NCI-H526 (cell line): ENCODE measurements around the gene FYTTD1.

Source experiments
- DNase-seq, 2 experiments: peaks; one replicate each; lab custom pipeline; 2025; lab: John Stamatoyannopoulos, UW

The FYTTD1 gene

DNA sequence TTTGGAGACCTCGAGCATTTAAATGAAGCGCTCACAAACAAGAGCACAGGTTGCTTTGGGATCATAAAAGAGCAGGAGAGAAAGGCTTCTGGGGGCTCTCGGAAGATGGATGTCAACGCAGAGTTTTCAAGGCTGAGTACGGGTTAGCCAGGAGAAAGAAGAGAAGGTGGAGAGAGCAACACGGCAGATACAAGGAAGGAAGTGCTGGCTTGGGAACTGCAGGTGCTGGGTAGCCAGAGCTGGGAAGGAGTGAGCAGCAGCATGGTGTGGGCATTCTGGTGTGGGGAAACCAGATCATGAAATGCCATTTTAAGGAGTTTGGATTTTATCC, 12.4 kb upstream of the FYTTD1 start:
- peak in 1 of 2 experiments; percentile 56 for DNase-seq

DNA sequence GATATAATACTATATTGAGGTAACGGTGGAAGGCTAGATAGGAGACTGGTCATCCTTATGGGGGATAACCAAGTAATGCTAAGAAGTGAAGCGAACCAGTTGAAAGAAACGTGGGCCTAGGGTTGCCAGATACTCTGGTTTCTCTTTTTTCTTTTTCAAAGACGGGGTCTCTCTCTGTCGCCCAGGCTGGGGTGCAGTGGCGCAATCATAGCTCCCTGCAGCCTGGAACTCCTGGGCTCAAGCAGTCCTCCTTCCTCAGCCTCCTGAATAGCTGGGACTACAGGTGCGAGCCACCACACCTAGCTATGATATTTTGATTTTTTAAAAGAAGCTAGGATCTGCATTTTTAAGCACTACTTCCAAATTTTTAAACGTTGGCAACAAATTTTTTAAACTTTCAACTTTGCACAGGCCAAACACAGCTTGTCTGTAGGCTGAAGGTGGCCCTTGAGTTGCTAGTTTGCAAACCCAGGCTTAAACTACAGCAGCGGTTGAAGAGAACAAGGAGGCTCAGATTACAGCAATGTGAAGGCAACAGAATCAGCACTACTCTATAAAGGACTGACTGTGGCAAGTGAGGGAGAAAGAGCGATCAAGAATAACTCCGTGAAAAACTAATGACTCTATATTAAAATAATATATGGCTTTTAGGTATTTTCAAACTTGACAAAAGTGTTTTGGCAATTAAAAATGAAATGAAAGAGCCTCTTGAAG, 11.8 kb upstream of the FYTTD1 start:
- no peak for DNase-seq

DNA sequence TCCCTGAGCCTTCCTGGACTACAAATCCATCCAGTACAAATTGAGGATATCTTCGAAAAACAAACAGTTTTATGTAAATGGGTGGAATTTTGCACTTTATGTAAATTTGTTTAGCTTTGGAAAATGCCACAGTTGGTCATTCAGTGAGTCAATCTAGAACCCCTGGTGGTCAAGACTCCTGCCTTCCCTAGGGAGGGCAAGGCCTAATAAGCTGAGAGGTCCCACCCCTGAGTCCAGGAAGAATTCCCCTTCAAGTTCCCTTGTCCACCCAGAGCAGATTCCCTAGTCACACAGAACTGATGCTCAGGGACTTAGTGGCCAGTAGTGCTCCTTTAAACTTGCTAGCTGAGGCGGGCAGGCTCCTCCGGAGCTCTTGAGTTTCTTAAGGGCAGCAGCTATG, 6.9 kb upstream of the FYTTD1 start:
- DNase-seq, result no peak

DNA sequence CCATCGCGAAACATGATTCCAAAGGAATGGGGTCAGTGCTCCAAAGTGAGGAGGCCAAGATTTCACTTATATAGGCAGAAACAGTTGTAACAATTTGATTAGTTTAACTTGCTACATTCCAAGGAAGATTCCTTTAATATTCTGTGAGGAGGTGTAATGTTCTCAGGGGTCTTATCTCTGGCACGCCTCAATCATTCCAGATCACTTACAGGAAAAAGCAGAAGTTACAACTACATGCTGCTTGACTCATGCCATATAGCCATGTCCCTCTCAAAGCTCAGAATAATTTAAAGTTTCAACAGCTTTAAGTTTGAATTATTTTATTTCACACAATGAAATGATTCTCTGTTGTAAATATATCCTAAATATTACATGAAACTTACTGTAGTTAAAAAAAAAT, 3.5 kb upstream of the FYTTD1 start:
- no peak for DNase-seq

DNA sequence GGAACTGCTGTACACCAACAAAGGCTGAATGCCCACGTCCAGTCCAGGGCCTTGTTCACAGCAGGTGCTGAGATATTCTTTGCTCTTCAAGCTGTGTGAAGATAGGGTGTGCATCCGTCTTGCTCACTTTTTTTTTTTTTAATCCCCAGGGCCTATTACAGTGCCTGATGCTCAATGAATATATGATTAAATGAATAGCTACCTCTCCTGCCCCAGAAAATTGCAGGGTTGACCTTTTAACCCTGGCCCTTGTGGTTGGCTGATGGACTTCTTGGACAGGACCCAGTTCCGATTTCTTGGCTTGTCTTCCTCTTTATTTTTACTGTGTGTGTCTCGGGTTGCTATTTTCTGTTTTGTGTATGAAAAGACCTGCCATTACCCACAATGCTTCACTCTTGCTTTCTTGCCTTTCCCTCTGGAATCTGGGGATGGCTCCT, 2.9 kb upstream of the FYTTD1 start:
- no peak for DNase-seq

DNA sequence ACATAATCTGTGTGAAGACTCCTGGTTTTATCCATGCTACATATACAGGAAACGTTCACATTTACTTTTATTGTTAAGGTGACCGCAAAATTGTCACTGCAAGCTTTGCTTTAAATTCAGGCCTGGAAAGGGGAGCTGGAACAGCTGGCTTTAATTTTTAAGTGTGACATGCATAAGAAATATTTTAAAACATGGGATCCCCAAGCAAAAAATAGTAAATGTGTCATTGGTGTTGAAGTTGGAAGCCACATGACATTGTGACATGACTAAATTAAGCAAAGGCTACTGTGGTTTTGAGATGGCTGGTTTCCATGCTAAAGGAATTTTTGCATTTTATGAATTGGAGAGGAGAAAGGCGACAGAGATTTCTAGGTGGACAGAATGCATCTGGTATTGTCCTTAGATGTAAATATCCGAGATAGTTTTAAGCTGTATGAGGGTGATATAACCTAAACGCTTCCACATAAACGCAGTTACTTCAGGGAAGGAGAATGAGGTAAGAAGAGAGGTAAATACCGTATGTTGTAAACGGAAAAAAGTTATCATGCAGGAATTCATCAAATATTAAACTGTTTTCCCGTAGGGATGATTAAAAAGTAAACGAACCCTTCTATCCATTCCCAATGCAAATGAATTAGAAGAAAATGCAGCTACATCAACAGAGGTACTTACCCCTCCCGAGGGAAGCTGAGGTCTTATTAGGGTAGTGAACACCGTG, 927 bp upstream of the FYTTD1 start:
- peak in 1 of 2 experiments; percentile 31 for DNase-seq

DNA sequence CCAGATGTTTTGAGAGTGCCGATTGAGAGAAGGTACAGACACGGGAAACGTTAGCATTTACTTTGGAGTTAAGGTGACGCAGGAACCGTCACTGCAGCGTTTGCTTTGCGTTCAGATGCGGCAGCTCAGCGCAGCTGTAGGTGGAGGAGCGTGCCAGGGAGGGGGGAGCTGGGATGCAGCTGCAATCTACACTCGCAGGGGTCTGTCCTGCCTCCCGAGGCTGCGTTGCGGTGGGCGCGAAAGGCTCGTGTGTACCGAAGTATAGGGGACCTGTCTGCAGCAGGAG, 425 bp upstream of the FYTTD1 start:
- peak; percentile 90 to 92 for DNase-seq

DNA sequence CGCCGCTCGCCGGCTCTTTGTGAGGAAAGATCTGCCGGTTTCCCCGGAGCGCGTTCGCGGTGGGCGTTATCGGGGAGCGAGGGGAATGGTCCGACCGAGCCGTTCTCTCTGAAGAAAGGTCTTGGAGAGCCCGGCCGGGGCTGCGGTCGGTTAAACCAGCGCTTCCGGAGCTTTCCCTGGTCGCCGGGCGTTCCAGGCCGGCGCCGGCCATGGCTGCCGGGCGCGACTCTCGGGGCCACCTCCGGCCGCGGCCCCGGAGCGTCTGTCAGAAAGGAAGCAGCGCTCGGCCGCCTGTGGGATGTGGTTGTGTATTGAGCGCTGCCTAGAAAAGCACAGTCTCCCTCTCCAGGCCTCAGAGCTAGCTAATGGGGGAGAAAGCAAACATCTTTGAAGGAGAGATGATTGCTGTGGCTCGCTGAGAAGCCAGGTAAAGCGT, 731 bp downstream of the FYTTD1 start:
- peak; percentile 63 to 84 for DNase-seq

DNA sequence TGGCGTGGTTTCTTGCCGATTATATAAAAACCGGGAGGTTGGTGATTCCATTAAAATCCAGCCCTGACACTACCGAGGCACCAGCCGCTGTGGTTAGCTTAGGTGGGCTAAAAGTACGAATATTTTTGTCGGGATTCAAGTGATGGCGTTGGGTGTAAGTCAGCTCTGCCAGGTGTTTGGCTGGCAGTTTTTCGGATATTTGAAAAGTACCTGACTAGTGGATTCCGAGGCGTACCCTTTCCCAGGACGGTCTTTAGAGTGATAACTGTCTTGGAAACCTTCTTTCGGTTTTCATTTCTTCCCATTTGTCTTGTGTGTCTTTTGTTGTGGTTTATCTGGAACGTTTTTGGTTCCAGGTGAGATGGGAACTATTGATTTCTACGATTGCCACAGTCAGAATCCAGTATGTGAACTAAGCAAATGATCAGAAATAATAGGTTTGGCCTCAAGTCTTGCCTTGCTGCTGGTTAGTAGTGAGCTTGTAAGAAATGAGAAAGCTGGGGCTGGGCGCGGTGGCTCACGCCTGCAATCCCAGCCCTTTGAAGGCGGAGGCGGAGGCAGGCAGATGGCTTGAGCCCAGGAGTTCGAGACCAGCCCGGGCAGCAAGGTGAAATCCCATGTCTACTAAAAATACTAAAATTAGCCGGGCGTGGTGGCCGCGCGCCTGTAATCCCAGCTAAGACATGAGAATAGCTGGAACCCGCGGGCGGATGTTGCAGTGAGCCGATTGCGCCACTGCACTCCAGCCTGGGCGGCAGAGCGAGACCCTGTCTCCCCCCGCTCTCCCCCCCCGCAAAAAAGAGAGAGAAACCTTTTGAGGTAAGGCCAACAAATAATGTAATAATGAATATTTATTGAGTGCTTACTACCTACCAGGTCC, 1.4 kb downstream of the FYTTD1 start:
- DNase-seq, result peak; percentile 43 to 61

DNA sequence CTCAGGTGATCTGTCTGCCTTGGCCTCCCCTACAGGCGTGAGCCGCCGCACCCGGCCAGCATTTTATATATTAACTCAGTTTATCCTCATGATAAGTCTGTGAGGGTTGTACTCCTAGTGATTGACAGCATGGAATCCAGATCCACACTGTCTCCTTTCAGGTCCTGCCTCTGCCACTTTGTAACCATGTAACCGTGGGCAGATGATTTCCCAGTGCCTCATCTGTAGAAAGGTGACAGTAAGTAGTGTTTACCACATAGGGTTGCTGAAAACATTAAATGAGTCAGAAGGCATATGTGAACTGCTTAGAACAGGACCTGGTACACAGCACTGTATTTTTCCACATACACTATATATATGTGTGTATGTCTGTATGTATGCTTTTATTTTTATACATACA, 2.4 kb downstream of the FYTTD1 start:
- no peak for DNase-seq

DNA sequence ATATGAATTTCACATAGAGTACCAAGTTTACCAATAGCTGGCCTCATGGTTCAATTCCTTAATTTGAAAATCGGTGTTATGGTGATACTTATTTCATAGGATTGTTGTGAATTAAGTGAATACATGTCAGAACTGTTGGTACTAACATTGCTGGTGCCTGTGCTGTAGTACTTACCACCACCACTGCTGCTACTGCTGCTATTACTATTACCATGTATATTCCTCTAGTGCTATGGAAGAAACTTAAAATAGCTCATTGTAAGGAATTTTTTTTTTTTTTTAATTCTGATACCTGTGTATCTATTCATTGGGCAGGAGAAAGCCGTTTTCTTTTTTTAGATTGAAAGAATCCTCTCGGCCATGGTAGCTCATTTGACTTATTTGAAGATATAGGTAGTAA, 3.6 kb downstream of the FYTTD1 start:
- DNase-seq, result peak in 1 of 2 experiments; percentile 35

DNA sequence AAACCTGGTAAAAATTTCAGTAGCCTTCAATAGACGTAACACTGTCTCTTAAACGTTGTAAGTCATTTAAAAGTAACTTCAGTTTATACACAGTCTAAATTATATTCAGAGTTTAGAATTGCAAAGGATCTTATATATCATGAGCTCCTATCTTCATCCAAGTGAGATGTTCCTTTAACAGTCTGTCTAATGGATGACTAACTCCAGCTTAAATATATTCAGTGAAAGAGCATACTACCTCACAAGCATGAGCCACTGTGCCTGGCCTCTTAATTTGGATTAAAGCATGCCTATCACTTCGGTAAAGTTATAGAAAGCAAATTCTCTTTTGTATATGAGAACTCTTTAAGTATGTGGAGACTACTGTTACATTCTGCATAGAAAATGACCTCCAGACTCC, 7.0 kb downstream of the FYTTD1 start:
- DNase-seq, result no peak

DNA sequence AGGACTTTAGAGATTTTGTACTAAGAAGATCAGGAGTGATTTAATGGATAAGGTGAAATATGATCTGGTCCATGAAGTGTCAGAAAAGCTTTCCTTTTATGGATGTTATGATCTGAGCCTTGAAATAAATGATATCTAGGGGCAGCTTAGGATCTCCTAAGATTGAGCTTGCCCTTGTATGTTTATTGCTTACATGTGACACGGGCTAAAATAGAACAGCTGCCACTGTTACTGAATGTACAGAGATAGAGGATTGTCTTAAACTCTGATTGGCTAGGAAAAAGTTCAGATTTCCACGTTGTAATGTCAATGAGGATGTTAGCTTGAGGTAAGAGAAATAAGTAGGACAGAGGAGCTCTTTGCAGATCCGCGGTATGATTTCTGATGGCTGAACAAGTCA, 8.8 kb downstream of the FYTTD1 start:
- DNase-seq, result no peak

DNA sequence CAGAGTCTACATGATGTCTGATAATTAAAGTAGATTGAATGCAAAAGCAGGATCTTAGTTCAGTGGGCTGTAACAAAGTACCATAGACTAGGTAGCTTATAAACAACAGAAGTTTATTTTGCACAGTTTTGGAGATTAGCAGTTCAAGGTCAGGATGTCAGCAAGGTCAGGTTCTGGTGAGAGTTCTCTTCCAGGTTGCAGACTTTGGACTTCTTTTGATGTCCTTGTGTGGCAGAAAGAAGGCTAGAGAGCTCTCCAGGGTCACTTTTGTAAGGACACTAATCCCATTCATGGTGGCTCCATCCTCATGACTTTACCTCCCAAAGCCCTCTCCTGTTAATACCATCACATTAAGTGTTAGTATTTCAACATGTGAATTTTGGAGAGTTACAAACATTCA, 12.1 kb downstream of the FYTTD1 start:
- DNase-seq, result no peak

DNA sequence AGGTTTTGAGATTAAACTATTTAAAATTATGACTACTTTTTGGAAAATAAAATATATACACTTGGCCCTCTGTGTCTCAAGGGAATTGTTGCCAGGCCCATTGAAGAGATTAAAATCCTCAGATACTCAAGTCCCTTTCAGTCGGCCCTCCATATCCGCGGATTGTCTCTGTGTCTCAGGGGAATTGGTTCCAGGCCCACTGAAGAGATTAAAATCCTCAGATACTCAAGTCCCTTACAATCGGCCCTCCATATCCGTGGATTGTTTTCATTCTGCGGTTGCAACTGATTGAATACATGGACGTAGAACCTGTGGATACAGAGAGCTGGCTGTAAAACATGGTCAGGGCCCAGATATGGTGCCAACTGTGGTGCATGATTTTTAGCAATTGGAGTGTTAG, 25.6 kb downstream of the FYTTD1 start:
- no peak for DNase-seq

DNA sequence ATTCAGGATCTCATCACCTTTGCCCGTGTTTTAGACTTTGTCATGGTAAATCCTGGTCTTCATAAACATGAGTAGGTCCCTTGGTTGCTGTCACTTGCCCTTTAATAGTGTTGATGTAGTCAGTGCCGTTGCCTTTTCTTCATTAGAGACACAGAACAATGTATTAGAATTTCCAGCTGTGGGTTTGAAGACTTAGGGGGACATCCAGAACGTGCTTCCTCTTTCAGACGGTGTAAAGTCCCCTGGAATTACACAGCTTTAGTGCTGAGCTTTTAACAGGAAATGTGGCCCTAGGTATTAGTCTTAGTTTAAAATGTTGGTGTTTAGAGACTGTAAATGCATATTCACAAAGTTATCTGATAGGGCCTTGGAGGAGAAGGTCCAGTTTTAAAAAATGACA, 32.5 kb downstream of the FYTTD1 start:
- DNase-seq, result no peak

DNA sequence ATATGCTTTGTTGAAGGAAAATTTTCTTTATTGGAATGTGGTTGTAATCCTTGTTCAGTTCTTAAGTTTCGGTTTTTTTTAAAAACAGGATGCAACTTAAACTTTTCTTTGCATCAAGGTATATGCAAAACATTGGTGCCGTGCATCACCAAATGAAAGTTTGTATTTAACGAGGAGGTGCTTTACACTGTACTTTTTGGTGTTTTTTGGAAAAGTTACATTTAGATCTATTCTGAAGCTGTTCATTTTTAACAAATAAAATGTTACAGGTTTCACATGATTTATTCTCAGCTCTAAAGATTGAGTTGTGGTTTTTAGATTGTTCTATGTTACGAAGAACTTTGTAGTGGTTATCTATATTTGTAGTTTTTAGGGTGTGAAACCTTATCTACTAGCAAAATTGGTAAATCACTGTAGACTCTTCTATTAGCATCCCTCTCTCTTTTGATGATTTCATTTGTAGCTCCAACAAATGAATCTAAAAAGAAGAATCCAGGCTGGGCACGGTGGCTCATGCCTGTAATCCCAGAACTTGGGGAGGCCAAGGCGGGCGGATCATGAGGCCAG, 34.4 kb downstream of the FYTTD1 start:
- DNase-seq, result no peak

DNA sequence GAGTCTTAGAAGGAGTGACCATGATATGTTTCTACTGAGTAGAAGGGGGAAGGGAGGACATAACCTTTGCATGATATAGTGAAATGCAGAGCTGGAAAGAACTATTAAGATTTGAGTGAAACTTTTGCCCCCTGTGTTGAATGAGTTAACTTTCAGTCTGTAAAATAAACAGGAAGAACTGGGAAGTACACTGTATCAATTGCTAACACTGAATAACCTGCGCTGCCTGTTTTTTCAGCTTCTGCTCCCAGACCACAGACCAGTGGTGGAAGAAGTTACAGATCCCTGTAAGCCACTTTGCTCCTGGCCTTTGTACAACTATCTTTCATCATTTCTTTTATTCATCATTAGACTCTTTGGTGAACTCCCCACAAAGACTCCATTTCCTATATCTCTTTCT, 37.7 kb downstream of the FYTTD1 start:
- no peak for DNase-seq

DNA sequence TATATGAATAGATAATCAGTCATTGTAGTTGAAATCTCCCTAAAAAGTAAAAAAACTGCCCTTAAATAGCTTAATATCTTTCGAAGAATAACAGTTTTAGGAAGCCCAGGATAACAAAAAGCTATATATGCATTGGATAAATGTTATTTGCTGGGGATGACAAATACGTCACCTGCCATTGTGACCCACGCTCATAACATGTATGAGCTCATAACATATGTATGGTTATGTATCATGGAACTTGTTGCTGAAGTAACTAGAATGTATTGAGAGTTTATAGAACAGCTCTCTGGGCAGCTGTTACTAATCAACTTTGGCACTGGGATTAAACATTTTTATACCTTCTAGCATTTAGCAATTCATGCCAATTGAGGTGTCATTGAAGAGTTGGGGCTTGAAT, 39.6 kb downstream of the FYTTD1 start:
- DNase-seq, result no peak

DNA sequence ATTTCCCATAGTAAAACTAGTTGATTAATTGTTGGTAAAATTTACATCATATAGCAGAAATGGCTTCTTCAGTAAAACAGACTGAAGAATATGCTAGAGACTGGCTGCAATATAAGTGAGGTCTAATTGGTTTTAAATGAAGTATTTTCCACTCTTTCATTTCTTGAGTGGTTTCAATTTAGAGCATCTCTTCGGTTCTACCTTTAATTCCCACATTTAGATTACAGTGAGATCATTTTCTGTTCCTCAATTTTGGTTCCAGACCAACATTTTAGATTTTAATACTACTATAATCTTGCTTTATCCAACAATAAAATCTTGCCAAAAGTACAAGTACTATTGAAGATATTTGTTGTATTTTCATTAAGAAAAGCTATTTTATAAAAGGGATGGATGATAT, 40.4 kb downstream of the FYTTD1 start:
- DNase-seq, result no peak

DNA sequence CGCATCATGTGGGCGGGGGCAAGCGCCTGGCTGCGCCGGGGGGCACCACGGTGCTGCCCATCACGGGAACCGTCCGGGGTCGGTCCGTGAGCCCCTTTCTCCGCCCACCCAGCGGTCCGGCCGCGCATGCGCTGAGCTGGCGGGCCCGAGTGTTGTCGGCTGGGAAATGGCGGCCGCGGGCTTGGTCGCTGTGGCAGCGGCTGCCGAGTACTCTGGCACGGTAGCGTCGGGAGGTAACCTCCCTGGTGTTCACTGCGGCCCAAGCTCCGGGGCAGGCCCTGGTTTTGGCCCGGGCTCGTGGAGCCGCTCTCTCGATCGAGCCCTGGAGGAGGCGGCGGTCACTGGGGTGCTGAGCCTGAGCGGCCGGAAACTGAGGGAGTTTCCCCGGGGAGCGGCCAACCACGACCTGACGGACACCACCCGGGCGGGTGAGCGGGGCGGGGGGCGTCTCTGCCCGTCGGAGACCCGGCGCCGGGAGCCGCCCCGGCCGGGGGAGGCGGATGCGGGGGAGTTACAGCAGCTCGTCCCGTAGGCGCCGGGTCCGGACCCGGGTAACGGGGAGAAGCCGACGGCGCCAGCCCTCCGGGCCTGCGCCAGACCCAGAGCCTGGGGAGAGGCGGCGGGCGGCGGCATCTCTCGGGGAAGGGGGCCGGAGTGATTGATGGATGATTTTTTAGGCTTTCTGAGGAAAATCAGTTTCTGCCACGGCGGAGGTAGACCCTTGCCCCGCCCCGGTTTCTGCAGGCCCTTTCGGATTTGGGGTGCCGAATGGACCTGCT, 41.6 kb downstream of the FYTTD1 start, which contains the start of gene LRCH3:
Gene LRCH3 (plus strand): TSS at position 142 of the 779 bp plus-strand sequence. CDS start 25 bp downstream, at position 167.
- peak; percentile 61 to 92 for DNase-seq
